Mesendoderm (in vitro differentiated cells): ENCODE results near the gene TBL1X.

ENCODE experiments used
- DNase-seq: peaks from one replicate; pipeline ENCODE4 v3.0.0; 2013
- H2AK5ac ChIP-seq: 2 replicates; pipeline ENCODE4 v1.6.1; 2013; ENCODE audit warnings: low read length, inconsistent platforms
- H2BK120ac ChIP-seq: 2 replicates; pipeline ENCODE4 v1.6.1; 2013; ENCODE audit warnings: low read depth, mild to moderate bottlenecking, low read length, moderate library complexity, mixed read lengths
- H2BK15ac ChIP-seq: replicated peaks from 2 replicates; pipeline ENCODE4 v1.6.1; 2013; ENCODE audit warnings: low read depth, mild to moderate bottlenecking, moderate library complexity
- H2BK5ac ChIP-seq: 2 replicates; pipeline ENCODE4 v1.6.1; 2013; ENCODE audit warnings: low read length, inconsistent platforms
- H3K18ac ChIP-seq: 2 replicates; pipeline ENCODE4 v1.6.1; 2013; ENCODE audit warnings: mild to moderate bottlenecking, low read length, mixed read lengths
- H3K23ac ChIP-seq: one replicate; pipeline ENCODE4 v1.6.1; 2013; ENCODE audit warnings: low read length
- H3K27ac ChIP-seq: 2 replicates; pipeline ENCODE4 v1.5.1; 2013; ENCODE audit warnings: low read depth, mild to moderate bottlenecking, inconsistent platforms, low read length, moderate library complexity
- H3K27me3 ChIP-seq: 2 replicates; pipeline ENCODE4 v1.6.1; 2013; ENCODE audit warnings: low read length, control low read depth, mild to moderate bottlenecking, inconsistent platforms; ENCODE audit not compliant: insufficient read depth, poor library complexity
- H3K36me3 ChIP-seq: 2 replicates; pipeline ENCODE4 v1.6.1; 2013; ENCODE audit warnings: low read length, inconsistent platforms; ENCODE audit not compliant: control insufficient read depth, insufficient read depth
- H3K4ac ChIP-seq: one replicate; pipeline ENCODE4 v1.6.1; 2013; ENCODE audit warnings: low read depth, mild to moderate bottlenecking, low read length, moderate library complexity
- H3K4me1 ChIP-seq: 2 replicates; pipeline ENCODE4 v1.6.1; 2013; ENCODE audit warnings: low read depth, low read length, inconsistent platforms; ENCODE audit not compliant: control insufficient read depth
- H3K4me2 ChIP-seq: 2 replicates; pipeline ENCODE4 v1.6.1; 2013; ENCODE audit warnings: low read length
- H3K4me3 ChIP-seq: 2 replicates; pipeline ENCODE4 v1.5.1; 2013; ENCODE audit warnings: mild to moderate bottlenecking, low read length
- H3K56ac ChIP-seq: one replicate; pipeline ENCODE4 v1.6.1; 2013; ENCODE audit warnings: low read length
- H3K79me1 ChIP-seq: 2 replicates; pipeline ENCODE4 v1.6.1; 2013; ENCODE audit warnings: low read length, inconsistent platforms
- H3K79me2 ChIP-seq: 2 replicates; pipeline ENCODE4 v1.6.1; 2013; ENCODE audit warnings: mild to moderate bottlenecking, low read length; ENCODE audit not compliant: control insufficient read depth, insufficient read depth
- H3K9ac ChIP-seq: 2 replicates; pipeline ENCODE4 v1.6.1; 2013; ENCODE audit warnings: low read length, inconsistent platforms
- H4K5ac ChIP-seq: one replicate; pipeline ENCODE4 v1.6.1; 2013; ENCODE audit warnings: low read length
- H4K8ac ChIP-seq: one replicate; pipeline ENCODE4 v1.6.1; 2013; ENCODE audit warnings: low read depth, mild to moderate bottlenecking, control low read depth, low read length, moderate library complexity
- WGBS: extraction: QIAGEN DNeasy Blood & Tissue Kit; methylation state at CpG from one replicate; pipeline ENCODE4 v1.1.7; 2013; ENCODE audit warnings: low lambda C conversion rate, missing lambda C conversion rate; ENCODE audit not compliant: insufficient coverage; ENCODE audit errors: extremely low coverage; 5-methylcytosine and 5-hydroxymethylcytosine counted together

Gene TBL1X

GRCh38 chrX:9539605-9540387 is 74.9 kb downstream of the TBL1X start:
- no peak overlapping the region for H4K5ac ChIP-seq
- H3K79me1 ChIP-seq: no peaks in the 10 kb centered on the region
- H3K23ac ChIP-seq: no peak overlapping the region
- DNase-seq: no peak
- H3K9ac ChIP-seq: no peak overlapping the region
- no peak overlapping the region for H3K4me3 ChIP-seq
- no peaks in the 10 kb centered on the region for H3K27me3 ChIP-seq
- H3K18ac ChIP-seq: no peak overlapping the region
- no peak overlapping the region for H2BK5ac ChIP-seq
- no peak overlapping the region for H2BK15ac ChIP-seq
- H3K4me2 ChIP-seq: no peak overlapping the region
- H3K27ac ChIP-seq: no peak overlapping the region
- H2AK5ac ChIP-seq: no peak overlapping the region
- no peak overlapping the region for H3K56ac ChIP-seq
- no peak overlapping the region for H3K4ac ChIP-seq
- no peaks in the 10 kb centered on the region for H3K79me2 ChIP-seq
- no CpG with 5 or more reads among the region's 5 CpGs for WGBS
- no peaks in the 10 kb centered on the region for H3K4me1 ChIP-seq
- H2BK120ac ChIP-seq: no peak overlapping the region
- H4K8ac ChIP-seq: no peak overlapping the region
- no peaks in the 10 kb centered on the region for H3K36me3 ChIP-seq

DNA sequence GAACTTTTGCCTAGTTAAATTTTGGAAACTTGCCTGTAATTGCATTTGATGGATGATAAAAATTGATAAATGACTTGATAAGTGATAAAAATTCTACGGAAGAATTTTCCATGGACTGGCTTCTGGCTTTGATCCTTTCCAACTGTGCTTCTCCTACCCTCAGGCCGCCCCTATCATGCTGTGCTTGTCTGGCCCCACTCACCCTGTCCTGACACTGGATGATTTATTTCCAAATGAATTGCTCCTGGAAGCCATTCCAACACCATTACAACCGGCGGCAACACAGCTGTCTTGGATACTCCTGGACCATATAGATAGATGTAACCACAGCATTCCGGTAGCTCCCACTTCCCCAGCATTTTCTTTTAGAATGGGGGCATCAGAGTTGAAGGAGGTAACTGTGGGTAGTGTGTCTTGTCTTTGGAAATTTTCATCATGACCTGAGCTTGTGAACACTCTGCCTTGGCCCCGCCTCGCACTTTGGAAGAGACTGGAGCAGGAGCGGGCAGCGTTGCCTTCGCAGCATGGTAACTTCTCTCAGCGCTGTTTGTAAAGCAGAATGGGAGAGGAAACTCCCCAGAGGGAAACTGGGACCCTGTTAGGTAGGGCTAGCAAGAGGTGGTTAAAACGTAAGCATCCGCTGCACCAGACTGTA is 77.4 kb downstream of the TBL1X start:
- no peak overlapping the region for H4K8ac ChIP-seq
- H3K4me2 ChIP-seq: no peak overlapping the region
- no CpG with 5 or more reads among the region's 13 CpGs for WGBS

GRCh38 chrX:9542761-9543111 is 77.9 kb downstream of the TBL1X start:
- no peak overlapping the region for H2BK5ac ChIP-seq
- H3K79me2 ChIP-seq: no peaks in the 10 kb centered on the region
- H3K56ac ChIP-seq: no peak overlapping the region
- H3K23ac ChIP-seq: no peak overlapping the region
- H3K79me1 ChIP-seq: no peaks in the 10 kb centered on the region
- no peak overlapping the region for H2AK5ac ChIP-seq
- H3K4me1 ChIP-seq: no peaks in the 10 kb centered on the region
- no peak overlapping the region for H3K4me2 ChIP-seq
- H3K18ac ChIP-seq: no peak overlapping the region
- no peak overlapping the region for H3K4me3 ChIP-seq
- no CpG with 5 or more reads among the region's 12 CpGs for WGBS
- no peak overlapping the region for H3K9ac ChIP-seq
- no peak overlapping the region for H2BK15ac ChIP-seq
- H3K36me3 ChIP-seq: no peaks in the 10 kb centered on the region
- no peaks in the 10 kb centered on the region for H3K27me3 ChIP-seq
- no peak overlapping the region for H4K5ac ChIP-seq
- H3K27ac ChIP-seq: no peak overlapping the region
- no peak overlapping the region for H2BK120ac ChIP-seq
- no peak overlapping the region for H4K8ac ChIP-seq
- H3K4ac ChIP-seq: no peak overlapping the region
- no peak for DNase-seq

More for the DNA sequence above, 77.4 kb downstream of the TBL1X start:
- no peak overlapping the region for H3K23ac ChIP-seq
- H4K5ac ChIP-seq: no peak overlapping the region
- H3K79me2 ChIP-seq: no peaks in the 10 kb centered on the region
- no peak overlapping the region for H2BK120ac ChIP-seq
- H3K18ac ChIP-seq: no peak overlapping the region
- H3K4ac ChIP-seq: no peak overlapping the region
- H3K9ac ChIP-seq: no peak overlapping the region
- DNase-seq: no peak
- H3K27ac ChIP-seq: no peak overlapping the region
- H3K56ac ChIP-seq: no peak overlapping the region
- H3K4me1 ChIP-seq: no peaks in the 10 kb centered on the region
- H2BK5ac ChIP-seq: no peak overlapping the region
- H2AK5ac ChIP-seq: no peak overlapping the region
- no peaks in the 10 kb centered on the region for H3K27me3 ChIP-seq
- H3K79me1 ChIP-seq: no peaks in the 10 kb centered on the region
- H3K4me3 ChIP-seq: no peak overlapping the region
- H3K36me3 ChIP-seq: no peaks in the 10 kb centered on the region
- no peak overlapping the region for H2BK15ac ChIP-seq

GRCh38 chrX:9555354-9555753 is 90.5 kb downstream of the TBL1X start:
- Histone ChIP-seq H3K79me1 (no peaks in the 10 kb centered on the region), H3K36me3 (no peaks in the 10 kb centered on the region), H3K18ac (no peak overlapping the region), H3K79me2 (no peaks in the 10 kb centered on the region), H4K8ac (no peak overlapping the region), H3K9ac (no peak overlapping the region), H2AK5ac (no peak overlapping the region), H3K4me2 (no peak overlapping the region), H3K27ac (no peak overlapping the region), H3K23ac (no peak overlapping the region), H3K56ac (no peak overlapping the region), H3K4me1 (no peaks in the 10 kb centered on the region), H2BK15ac (no peak overlapping the region), H3K27me3 (no peaks in the 10 kb centered on the region), H3K4me3 (no peak overlapping the region), H2BK120ac (no peak overlapping the region), H2BK5ac (no peak overlapping the region), H3K4ac (no peak overlapping the region), H4K5ac (no peak overlapping the region)
- no CpG with 5 or more reads among the region's 2 CpGs for WGBS
- no peak for DNase-seq

GRCh38 chrX:9557091-9557490 is 92.2 kb downstream of the TBL1X start:
- no peak overlapping the region for H3K56ac ChIP-seq
- H2BK5ac ChIP-seq: no peak overlapping the region
- H2AK5ac ChIP-seq: no peak overlapping the region
- no peak overlapping the region for H3K4me3 ChIP-seq
- H3K36me3 ChIP-seq: no peaks in the 10 kb centered on the region
- no peak overlapping the region for H4K5ac ChIP-seq
- H3K27me3 ChIP-seq: no peaks in the 10 kb centered on the region
- H3K18ac ChIP-seq: no peak overlapping the region
- DNase-seq: no peak
- H2BK120ac ChIP-seq: no peak overlapping the region
- no peak overlapping the region for H3K4ac ChIP-seq
- no peaks in the 10 kb centered on the region for H3K79me1 ChIP-seq
- no peaks in the 10 kb centered on the region for H3K79me2 ChIP-seq
- H3K23ac ChIP-seq: no peak overlapping the region
- H3K9ac ChIP-seq: no peak overlapping the region
- H3K27ac ChIP-seq: no peak overlapping the region
- no CpG with 5 or more reads among the region's 11 CpGs for WGBS
- no peaks in the 10 kb centered on the region for H3K4me1 ChIP-seq
- no peak overlapping the region for H4K8ac ChIP-seq
- no peak overlapping the region for H2BK15ac ChIP-seq
- no peak overlapping the region for H3K4me2 ChIP-seq
